ENCODE measurements around the gene ELP1. TPM values are rescaled to one million over a fixed set of nuclear protein-coding genes. Genes with fewer than 3 reads are reported as not detected.
A peak's percentile ranks its signal among the peaks of the same experiment; 100 is the strongest.
"Not testable (repeated sequence)": the region's sequence is repeated elsewhere in the genome, so short reads cannot be mapped to it uniquely, and the experiment has no call there.

The ELP1 gene, protein sequence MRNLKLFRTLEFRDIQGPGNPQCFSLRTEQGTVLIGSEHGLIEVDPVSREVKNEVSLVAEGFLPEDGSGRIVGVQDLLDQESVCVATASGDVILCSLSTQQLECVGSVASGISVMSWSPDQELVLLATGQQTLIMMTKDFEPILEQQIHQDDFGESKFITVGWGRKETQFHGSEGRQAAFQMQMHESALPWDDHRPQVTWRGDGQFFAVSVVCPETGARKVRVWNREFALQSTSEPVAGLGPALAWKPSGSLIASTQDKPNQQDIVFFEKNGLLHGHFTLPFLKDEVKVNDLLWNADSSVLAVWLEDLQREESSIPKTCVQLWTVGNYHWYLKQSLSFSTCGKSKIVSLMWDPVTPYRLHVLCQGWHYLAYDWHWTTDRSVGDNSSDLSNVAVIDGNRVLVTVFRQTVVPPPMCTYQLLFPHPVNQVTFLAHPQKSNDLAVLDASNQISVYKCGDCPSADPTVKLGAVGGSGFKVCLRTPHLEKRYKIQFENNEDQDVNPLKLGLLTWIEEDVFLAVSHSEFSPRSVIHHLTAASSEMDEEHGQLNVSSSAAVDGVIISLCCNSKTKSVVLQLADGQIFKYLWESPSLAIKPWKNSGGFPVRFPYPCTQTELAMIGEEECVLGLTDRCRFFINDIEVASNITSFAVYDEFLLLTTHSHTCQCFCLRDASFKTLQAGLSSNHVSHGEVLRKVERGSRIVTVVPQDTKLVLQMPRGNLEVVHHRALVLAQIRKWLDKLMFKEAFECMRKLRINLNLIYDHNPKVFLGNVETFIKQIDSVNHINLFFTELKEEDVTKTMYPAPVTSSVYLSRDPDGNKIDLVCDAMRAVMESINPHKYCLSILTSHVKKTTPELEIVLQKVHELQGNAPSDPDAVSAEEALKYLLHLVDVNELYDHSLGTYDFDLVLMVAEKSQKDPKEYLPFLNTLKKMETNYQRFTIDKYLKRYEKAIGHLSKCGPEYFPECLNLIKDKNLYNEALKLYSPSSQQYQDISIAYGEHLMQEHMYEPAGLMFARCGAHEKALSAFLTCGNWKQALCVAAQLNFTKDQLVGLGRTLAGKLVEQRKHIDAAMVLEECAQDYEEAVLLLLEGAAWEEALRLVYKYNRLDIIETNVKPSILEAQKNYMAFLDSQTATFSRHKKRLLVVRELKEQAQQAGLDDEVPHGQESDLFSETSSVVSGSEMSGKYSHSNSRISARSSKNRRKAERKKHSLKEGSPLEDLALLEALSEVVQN (N-terminal part only)
- total RNA-seq (2014; rRNA removed; shearing (Covaris generic); ENCODE audit: low replicate concordance) = 34.6 and 49.3 TPM in 2 replicates

DNA sequence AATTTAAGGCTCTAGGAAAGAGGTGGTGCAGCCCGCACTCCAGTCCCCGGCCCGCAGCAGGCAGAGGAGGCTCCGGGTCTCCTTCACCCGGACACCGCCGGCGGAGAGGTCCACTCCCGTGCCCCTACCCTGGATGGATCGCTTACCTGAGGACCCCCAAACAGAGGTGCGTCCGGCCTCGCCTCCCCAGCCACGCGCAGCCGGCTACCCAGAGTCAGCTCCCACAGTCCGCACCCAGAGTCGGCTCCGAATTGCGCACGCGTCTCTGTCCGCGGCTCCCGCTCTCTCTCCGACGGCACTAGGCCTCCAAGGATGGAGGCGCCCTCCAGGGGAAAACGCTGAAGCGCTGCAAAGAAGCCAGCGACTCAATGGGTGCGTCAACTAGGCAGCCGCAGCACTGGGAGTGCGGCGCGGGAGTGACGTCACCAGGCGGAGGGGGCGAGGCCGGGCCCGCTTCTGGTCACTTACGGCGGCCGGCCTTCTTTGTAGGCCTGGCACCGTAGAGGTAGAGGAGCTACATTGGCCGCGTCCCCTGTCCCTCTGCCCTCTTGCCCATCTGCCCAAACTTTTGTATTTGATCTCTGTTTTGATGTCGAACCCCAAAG lies at the start of gene ELP1:
Gene ELP1 (minus strand): TSS at position 407 of the 605 bp plus-strand sequence. CDS start 2,978 bp downstream, outside the sequence.
- H3K36me3 ChIP-seq = peaks cover 10% of the 10 kb centered on the region
- no peaks in the 10 kb centered on the region for H3K9me3 ChIP-seq
- DNase-seq = peak; percentile 96
- peak within 1 kb of the TSS; percentile 86 for H3K4me3 ChIP-seq
- no peaks in the 10 kb centered on the region for H3K27me3 ChIP-seq

DNA sequence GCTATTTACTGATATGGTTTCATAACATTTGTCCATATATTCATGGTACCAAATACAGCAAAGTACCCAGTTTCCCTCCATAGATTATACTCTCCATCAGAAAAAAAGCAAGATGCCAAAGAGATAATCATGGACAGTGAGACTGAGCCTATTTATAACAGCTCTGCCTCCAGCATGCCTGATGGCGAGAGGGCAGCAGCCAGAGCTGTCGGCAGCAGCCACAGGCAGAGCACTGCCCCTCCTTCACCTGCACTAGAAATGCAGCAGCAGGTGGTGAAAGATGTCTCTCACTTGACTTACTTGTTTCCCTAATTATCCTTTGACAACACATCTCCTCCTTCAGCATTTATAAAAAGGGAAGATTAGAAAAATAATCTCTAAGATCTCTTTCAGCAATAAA lies 47.0 kb upstream of the ELP1 start:
- peaks cover 16% of the 10 kb centered on the region for H3K36me3 ChIP-seq
- H3K27me3 ChIP-seq = no peaks in the 10 kb centered on the region
- no peaks in the 10 kb centered on the region for H3K9me3 ChIP-seq

DNA sequence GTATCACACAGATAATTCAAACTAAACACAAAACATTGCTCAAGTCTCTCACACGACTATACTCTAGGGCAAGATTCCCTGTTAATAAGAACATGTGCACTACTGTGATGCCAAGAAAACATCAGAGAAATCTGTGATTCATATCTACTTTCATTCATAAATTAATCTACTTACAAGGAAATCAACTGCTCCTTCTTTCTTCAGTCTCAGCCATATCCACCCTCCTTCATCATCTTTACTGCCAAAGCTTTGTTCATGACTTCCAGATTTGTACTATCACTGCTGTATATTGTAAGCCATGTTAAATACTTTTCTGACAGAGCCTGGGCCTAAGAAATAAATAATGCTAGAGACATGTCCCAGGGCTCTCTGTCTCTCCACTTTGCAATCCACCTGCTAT lies 44.3 kb upstream of the ELP1 start:
- Histone ChIP-seq H3K9me3 (no peaks in the 10 kb centered on the region), H3K4me3 (no peak overlapping the region), H3K36me3 (peaks cover 16% of the 10 kb centered on the region), H3K27me3 (no peaks in the 10 kb centered on the region)
- DNase-seq = no peak

More for the DNA sequence above, 47.0 kb upstream of the ELP1 start:
- H3K4me3 ChIP-seq = no peak overlapping the region
- no peak for DNase-seq

DNA sequence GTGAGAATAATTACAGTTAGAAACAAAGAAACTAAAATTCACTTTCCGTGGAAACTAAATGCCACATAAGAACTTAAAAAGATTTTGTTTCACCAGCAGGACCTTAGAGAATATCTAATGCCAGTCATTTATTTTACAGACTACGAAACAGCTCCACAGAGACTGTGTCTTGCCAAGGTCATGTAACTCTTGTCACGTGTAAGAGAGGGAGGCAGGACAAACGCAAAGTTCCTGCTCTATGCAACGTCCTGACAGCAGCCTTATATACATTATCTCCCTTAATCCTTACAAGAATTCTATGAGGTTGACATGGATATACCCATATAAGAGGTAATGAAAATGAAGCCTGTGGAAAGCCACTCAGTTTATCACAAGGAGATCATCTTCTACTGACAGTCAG lies 40.0 kb upstream of the ELP1 start:
- H3K36me3 ChIP-seq = peaks cover 20% of the 10 kb centered on the region
- H3K4me3 ChIP-seq = no peak overlapping the region

DNA sequence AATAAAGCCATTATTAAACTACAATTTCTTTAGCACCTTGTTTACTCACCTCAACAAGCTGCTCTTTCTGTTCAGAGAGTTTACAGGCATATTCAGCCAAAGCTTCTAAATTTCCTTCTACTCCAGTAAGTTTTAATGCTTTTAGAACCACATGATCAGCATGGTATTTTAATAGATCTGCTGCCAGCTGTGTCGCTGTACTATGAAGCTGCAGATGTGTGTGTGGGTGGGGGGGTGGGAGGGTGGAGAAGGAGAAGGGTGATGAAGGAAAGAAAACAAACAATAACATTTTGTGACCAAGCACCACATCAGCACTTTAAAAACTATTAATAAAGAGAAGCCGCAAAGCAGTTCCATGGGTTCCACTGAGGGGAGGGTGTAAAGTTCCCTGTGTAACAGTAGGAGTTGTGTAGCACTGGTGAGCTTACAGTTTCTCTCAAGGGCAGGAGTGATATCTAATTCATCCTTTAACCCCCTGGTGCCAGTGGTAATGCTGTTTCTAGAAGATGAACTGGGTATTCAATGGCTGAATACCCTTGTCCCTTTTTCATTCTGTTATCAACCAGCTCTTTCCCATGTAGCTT lies 38.8 kb upstream of the ELP1 start:
- Histone ChIP-seq H3K9me3 (no peaks in the 10 kb centered on the region), H3K4me3 (no peak overlapping the region), H3K36me3 (peaks cover 20% of the 10 kb centered on the region), H3K27me3 (no peaks in the 10 kb centered on the region)
- peak; percentile 6 for DNase-seq

More for the DNA sequence above, 40.0 kb upstream of the ELP1 start:
- H3K9me3 ChIP-seq = no peaks in the 10 kb centered on the region
- DNase-seq = no peak
- H3K27me3 ChIP-seq = no peaks in the 10 kb centered on the region

DNA sequence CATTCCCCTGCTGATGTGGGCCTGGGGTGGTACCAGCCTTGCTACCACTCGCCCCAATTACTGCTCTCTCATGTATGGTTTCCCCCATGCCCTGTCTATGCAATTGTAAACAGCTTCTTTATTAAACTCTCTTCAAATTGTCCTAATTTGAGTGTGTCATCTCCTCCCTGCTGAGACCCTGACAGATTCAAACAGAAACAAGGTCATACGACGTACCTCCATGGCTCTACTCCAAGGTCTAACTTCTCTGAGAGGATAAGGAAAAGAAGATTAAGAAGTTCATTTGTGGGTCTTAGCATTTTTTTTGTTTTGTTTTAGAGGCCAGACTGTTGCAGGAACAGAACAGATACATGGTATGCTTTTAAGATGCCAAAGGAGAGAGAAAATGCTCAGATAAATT lies 38.3 kb upstream of the ELP1 start:
- no peak overlapping the region for H3K4me3 ChIP-seq
- H3K27me3 ChIP-seq = no peaks in the 10 kb centered on the region
- H3K9me3 ChIP-seq = no peaks in the 10 kb centered on the region
- no peak for DNase-seq
- H3K36me3 ChIP-seq = peaks cover 20% of the 10 kb centered on the region

DNA sequence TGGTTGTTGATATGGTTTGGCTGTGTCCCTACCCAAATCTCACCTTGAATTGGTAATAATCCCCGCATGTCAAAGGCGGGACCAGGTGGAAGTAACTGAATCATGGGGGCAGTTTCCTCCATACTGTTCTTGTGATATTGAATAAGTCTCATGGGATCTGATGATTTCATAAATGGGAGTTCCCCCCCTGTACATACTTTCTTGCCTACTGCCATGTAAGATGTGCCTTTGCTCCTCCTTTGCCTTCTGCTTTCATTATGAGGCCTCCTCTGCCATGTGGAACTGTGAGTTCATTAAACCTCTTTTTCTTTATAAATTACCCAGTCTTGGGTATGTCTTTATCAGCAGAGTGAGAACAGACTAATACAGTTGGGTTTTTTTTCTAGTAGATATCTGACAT lies 37.5 kb upstream of the ELP1 start:
- not testable (repeated sequence) for H3K9me3 ChIP-seq, H3K27me3 ChIP-seq, H3K4me3 ChIP-seq, DNase-seq
- peaks cover 17% of the 10 kb centered on the region for H3K36me3 ChIP-seq

DNA sequence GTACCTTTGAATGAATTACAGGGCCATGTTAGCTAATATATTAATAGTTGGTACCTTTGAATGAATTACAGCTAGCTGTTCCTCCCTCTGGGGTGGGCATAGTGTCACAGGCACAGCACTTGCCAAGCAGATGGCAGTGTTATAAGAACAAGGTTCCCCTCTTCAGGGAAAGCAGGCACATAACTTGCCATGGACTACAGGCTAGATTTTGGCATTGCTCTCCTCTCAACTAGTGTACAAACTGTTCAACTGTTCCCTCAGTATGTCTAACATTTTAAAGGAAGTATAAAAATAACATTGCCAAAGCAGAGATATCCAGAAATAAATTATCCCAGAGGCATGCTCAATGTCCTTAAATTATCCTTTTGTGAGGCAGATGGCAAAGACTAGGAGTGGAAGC lies 34.0 kb upstream of the ELP1 start:
- peaks cover 14% of the 10 kb centered on the region for H3K36me3 ChIP-seq
- DNase-seq = no peak
- H3K4me3 ChIP-seq = no peak overlapping the region
- no peaks in the 10 kb centered on the region for H3K9me3 ChIP-seq
- no peaks in the 10 kb centered on the region for H3K27me3 ChIP-seq

DNA sequence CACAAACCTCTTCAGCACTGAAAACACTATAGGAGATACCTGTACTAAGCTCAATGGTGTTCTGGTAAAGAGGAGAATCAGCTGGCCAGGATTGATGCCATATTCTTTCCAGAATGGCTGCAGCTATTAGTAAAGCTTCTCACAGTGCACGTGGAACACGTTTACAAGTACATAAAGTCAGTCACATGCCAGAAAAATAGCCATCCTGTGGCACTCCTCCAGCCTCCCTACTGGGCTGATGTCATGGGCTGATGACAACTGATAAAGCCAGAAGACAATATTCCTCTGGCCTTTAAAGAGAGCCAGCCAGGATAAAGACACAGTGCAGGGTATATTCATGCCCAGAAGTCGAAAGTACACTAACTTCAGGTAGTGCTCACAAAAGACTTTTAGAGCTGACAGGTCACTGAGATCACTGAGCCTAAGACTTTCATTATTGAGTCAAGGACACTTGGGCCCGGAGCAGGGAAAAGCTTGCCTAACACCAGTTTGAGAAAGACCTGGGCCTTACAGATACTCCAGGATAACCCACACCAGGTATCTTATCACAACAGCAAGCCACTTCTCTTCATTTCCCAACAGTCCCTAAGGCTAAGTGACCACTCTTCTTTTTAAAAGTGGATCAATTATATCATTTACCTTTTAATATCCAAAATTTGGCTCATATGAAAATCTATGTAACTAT lies 29.7 kb upstream of the ELP1 start:
- no peaks in the 10 kb centered on the region for H3K27me3 ChIP-seq
- DNase-seq = peak; percentile 37
- no peaks in the 10 kb centered on the region; the same call in none of the 2 replicates for H3K36me3 ChIP-seq
- no peak overlapping the region for H3K4me3 ChIP-seq
- H3K9me3 ChIP-seq = no peaks in the 10 kb centered on the region

DNA sequence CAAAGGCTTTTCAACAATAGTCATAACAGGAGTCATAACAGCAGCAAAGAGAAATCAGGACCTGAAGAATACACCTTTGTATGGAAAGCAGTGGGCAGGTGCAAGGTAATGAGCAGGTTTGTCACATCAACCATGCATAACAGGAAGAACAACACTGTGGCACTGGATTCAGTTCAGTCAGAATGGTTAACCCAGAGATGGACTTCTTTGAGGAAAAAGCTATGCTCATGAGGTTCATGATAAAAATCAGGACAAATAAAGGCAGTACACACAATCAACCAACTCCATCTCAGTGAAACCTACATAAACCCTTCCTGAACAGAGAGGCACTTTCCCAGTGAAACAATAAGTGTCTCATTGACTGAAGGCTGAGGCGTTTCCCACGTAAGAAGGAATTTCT lies 27.2 kb upstream of the ELP1 start:
- Histone ChIP-seq H3K36me3 (no peaks in the 10 kb centered on the region; the same call in none of the 2 replicates), H3K4me3 (no peak overlapping the region), H3K27me3 (no peaks in the 10 kb centered on the region), H3K9me3 (no peaks in the 10 kb centered on the region)
- no peak for DNase-seq

DNA sequence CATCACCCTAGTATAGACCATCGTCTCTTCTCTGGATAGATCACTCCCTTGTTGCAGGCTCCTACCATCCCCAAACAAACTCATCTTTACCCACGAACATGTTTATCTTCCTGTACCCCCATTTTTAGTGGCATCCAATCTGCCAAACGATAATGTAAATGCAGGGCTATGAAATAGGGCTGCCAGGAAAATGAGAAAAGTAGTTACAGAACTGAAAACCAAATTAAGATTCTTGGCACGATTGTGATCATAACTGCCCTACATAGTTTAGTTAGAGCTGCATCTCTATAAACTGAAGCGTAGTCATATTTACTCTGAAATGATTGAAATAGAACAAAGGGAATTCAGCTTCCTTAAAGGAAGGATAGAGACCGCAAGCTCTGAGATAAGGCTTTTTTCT lies 26.4 kb upstream of the ELP1 start:
- Histone ChIP-seq H3K9me3 (no peaks in the 10 kb centered on the region), H3K36me3 (no peaks in the 10 kb centered on the region; the same call in 1 of the 2 replicates), H3K27me3 (no peaks in the 10 kb centered on the region), H3K4me3 (no peak overlapping the region)
- DNase-seq = no peak

DNA sequence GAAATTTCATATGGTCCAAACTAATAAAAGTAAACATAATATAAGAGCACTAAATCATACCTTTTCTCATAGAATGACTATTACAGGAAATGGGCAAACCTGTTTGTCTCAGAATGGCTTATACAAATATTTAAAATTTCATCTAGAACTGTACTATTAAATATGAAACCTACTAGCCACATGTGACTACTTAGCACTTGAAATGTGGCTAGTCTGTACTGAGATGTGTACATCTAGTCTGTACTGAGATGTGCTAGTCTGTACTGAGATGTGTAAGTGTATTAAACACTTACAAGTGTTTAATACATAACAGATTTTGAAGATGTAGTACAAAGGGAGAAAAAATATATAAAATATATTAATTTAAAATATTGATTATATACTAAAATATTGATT lies 22.7 kb upstream of the ELP1 start:
- DNase-seq = no peak
- H3K27me3 ChIP-seq = no peaks in the 10 kb centered on the region
- H3K9me3 ChIP-seq = no peaks in the 10 kb centered on the region
- H3K36me3 ChIP-seq = no peaks in the 10 kb centered on the region; the same call in none of the 2 replicates
- H3K4me3 ChIP-seq = no peak overlapping the region

DNA sequence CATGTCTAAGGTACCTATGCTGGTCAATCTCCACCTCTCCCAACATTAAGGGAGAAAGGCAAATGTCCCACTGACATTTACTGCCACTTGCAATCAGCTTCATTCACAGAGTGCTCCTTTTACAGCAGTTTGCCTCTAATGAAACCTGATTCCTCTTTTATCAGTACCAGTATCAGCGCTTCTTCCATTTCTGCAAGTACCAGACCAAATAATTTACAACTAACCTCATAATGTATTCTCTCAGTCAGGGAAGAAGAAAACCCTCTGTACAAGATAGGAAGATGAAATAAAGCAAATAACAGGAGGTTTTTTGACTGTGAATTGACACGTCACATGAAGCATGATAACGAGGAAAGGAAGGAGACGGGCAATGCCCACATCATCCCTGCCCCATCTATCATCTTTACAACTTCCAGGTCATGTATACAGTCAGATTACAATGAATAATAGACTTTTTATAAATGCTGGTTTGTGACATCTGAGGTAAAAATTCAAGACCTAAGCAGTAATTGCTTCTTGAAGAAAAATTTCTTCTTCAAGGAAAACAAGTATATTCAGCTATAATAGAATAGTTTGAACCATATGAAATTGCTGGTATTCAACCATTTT lies 22.2 kb upstream of the ELP1 start:
- Histone ChIP-seq H3K27me3 (no peaks in the 10 kb centered on the region), H3K36me3 (peaks cover 2% of the 10 kb centered on the region), H3K9me3 (no peaks in the 10 kb centered on the region), H3K4me3 (no peak overlapping the region)
- no peak for DNase-seq

DNA sequence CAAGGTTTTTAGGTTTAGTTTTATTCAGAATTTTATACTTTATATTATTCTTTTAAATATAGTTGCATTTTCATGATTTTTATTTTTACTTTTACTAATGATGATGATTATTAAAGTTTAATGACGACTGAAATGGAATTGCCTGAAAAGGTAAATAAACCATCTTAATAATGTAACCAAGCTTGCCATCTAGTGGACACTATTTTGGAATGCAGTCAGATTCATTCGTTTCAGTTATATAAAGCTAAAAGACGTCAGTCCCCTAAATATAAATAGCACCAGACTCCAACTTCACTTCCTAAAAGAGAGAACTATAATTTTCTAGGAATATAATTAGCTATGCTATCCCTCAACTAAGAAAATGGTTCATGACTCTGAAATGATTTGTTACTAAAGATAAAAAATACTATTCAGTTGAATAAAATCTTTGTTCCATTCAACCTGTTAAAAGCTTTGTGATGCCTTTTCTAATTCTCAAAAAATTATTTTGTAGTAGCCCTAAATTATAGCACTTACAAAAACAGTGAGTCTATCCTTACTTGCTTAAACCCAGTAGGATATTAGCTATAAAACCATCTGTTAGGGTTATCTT lies 20.2 kb upstream of the ELP1 start:
- no peaks in the 10 kb centered on the region for H3K9me3 ChIP-seq
- H3K27me3 ChIP-seq = no peaks in the 10 kb centered on the region
- H3K36me3 ChIP-seq = peaks cover 2% of the 10 kb centered on the region
- no peak overlapping the region for H3K4me3 ChIP-seq
- no peak for DNase-seq

DNA sequence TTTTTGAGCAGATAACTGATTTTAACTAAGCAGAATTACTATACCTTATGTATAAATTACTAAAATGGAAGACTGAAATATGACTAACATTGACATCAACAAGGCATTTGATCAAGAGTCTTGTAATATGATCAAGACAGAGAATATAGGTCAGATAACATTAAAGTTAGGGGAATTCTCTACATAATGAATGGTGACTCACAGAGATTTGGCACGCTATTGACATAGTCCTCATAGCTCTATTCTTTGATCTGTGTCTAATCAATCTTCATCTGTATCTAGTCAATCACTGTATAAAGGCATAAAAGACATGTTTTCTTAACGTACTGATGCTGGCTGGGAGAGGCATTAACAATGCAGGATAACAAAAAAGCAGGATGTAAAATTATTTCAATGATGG lies 17.7 kb upstream of the ELP1 start:
- Histone ChIP-seq H3K9me3 (no peaks in the 10 kb centered on the region), H3K4me3 (no peak overlapping the region), H3K27me3 (no peaks in the 10 kb centered on the region), H3K36me3 (peaks cover 2% of the 10 kb centered on the region)
- no peak for DNase-seq
